Astrocyte (in vitro differentiated cells and primary cell): ENCODE data around the gene MRPS2. TPM values are rescaled to one million over a fixed set of nuclear protein-coding genes. Genes with fewer than 3 reads are reported as not detected.
"Not testable (repeated sequence)": the region's sequence is repeated elsewhere in the genome, so short reads cannot be mapped to it uniquely, and the experiment has no call there.

Experiments
- DNase-seq: peaks from one replicate; pipeline ENCODE4 v3.0.0-alpha.2; 2010; ENCODE audit warnings: low read depth
- FAIRE-seq: peaks from 2 replicates; lab custom pipeline; 2011; peaks lifted over from hg19 to GRCh38; lab: Jason Lieb, UNC
- H2AFZ ChIP-seq: 2 replicates; pipeline ENCODE4 v1.6.0; 2012; ENCODE audit warnings: low read depth, low read length, inconsistent platforms
- H3K27ac ChIP-seq: 2 replicates; pipeline ENCODE4 v1.5.1; 2011; ENCODE audit warnings: low read depth, low read length, inconsistent platforms
- H3K27me3 ChIP-seq: 2 replicates; pipeline ENCODE4 v1.6.0; 2011; ENCODE audit warnings: low read length, inconsistent platforms; ENCODE audit not compliant: insufficient read depth
- H3K36me3 ChIP-seq: 2 replicates; pipeline ENCODE4 v1.5.1; 2011; ENCODE audit warnings: low read length, inconsistent platforms; ENCODE audit not compliant: insufficient read depth
- H3K4me1 ChIP-seq: 2 replicates; pipeline ENCODE4 v1.5.1; 2011; ENCODE audit warnings: low read length, inconsistent platforms; ENCODE audit not compliant: insufficient read depth
- H3K4me2 ChIP-seq: 2 replicates; pipeline ENCODE4 v1.6.0; 2012; ENCODE audit warnings: low read length, inconsistent platforms
- H3K4me3 ChIP-seq: 2 replicates; pipeline ENCODE4 v1.5.1; 2011; ENCODE audit warnings: low read depth, mild to moderate bottlenecking, low read length, inconsistent platforms; ENCODE audit not compliant: insufficient read depth
- H3K79me2 ChIP-seq: 2 replicates; pipeline ENCODE4 v1.6.0; 2012; ENCODE audit warnings: mild to moderate bottlenecking, low read length, inconsistent platforms; ENCODE audit not compliant: insufficient read depth
- H3K9ac ChIP-seq: 2 replicates; pipeline ENCODE4 v1.6.0; 2012; ENCODE audit warnings: mild to moderate bottlenecking, low read length, inconsistent platforms
- H3K9me3 ChIP-seq: 2 replicates; pipeline ENCODE4 v1.5.1; 2012; ENCODE audit warnings: low read depth, mild to moderate bottlenecking, low read length, inconsistent platforms; ENCODE audit not compliant: insufficient read depth
- H4K20me1 ChIP-seq: 2 replicates; pipeline ENCODE4 v1.6.0; 2012; ENCODE audit warnings: low read length, inconsistent platforms; ENCODE audit not compliant: insufficient read depth
- H3K27ac Mint-ChIP-seq: one replicate; pipeline ENCODE4 v1.8.0; 2021; ENCODE audit warnings: mild to moderate bottlenecking, mixed read lengths; ENCODE audit not compliant: unreplicated experiment
- H3K27me3 Mint-ChIP-seq: one replicate; pipeline ENCODE4 v1.8.0; 2021; ENCODE audit warnings: low read depth, mixed read lengths; ENCODE audit not compliant: unreplicated experiment
- H3K36me3 Mint-ChIP-seq: one replicate; pipeline ENCODE4 v1.8.0; 2021; ENCODE audit warnings: low read depth, mixed read lengths; ENCODE audit not compliant: unreplicated experiment
- H3K4me1 Mint-ChIP-seq: one replicate; pipeline ENCODE4 v1.8.0; 2021; ENCODE audit warnings: low read depth, mixed read lengths; ENCODE audit not compliant: unreplicated experiment
- H3K4me3 Mint-ChIP-seq: one replicate; pipeline ENCODE4 v1.8.0; 2021; ENCODE audit warnings: mild to moderate bottlenecking, moderate library complexity, mixed read lengths; ENCODE audit not compliant: unreplicated experiment
- H3K9me3 Mint-ChIP-seq: one replicate; pipeline ENCODE4 v1.8.0; 2021; ENCODE audit warnings: mild to moderate bottlenecking, mixed read lengths; ENCODE audit not compliant: unreplicated experiment
- EZH2 ChIP-seq: IDR thresholded peaks from 2 replicates; pipeline ENCODE4 v1.6.1; 2012; ENCODE audit warnings: mild to moderate bottlenecking, low read length, inconsistent platforms; ENCODE audit not compliant: insufficient read depth
- total RNA-seq: library from RNA; stranded (reverse); gene quantifications from 2 replicates; pipeline ENCODE4 v1.2.1, GENCODE V29; 2021
- TF ChIP-seq, protein P1 (sequence below): IDR thresholded peaks from 2 replicates; pipeline ENCODE4 v1.5.1; 2011; ENCODE audit warnings: low read depth, mild to moderate bottlenecking, inconsistent platforms, low read length, moderate library complexity; ENCODE audit not compliant: insufficient read depth

The MRPS2 gene
- total RNA-seq, 1 donor from 2014 or later: 38.6 TPM

- DNase-seq: no peak
- Histone ChIP-seq H4K20me1 (no peaks in the 10 kb centered on the region), H3K27ac (no peak overlapping the region), H3K79me2 (no peaks in the 10 kb centered on the region), H3K9ac (no peak overlapping the region), H3K4me3 (no peak overlapping the region), H2AFZ (no peak overlapping the region), H3K36me3 (no peaks in the 10 kb centered on the region), H3K9me3 (no peaks in the 10 kb centered on the region), H3K27me3 (no peaks in the 10 kb centered on the region), H3K4me2 (no peak overlapping the region), H3K4me1 (no peaks in the 10 kb centered on the region)
- Mint-ChIP-seq H3K4me1 (no peaks in the 10 kb centered on the region), H3K27me3 (peaks cover 1% of the 10 kb centered on the region), H3K4me3 (no peak overlapping the region), H3K9me3 (peaks cover 7% of the 10 kb centered on the region), H3K36me3 (peaks cover 2% of the 10 kb centered on the region), H3K27ac (no peak overlapping the region)
- no peak for FAIRE-seq
- TF ChIP-seq EZH2: no peak
- TF ChIP-seq, protein P1, sequence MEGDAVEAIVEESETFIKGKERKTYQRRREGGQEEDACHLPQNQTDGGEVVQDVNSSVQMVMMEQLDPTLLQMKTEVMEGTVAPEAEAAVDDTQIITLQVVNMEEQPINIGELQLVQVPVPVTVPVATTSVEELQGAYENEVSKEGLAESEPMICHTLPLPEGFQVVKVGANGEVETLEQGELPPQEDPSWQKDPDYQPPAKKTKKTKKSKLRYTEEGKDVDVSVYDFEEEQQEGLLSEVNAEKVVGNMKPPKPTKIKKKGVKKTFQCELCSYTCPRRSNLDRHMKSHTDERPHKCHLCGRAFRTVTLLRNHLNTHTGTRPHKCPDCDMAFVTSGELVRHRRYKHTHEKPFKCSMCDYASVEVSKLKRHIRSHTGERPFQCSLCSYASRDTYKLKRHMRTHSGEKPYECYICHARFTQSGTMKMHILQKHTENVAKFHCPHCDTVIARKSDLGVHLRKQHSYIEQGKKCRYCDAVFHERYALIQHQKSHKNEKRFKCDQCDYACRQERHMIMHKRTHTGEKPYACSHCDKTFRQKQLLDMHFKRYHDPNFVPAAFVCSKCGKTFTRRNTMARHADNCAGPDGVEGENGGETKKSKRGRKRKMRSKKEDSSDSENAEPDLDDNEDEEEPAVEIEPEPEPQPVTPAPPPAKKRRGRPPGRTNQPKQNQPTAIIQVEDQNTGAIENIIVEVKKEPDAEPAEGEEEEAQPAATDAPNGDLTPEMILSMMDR: no peak
Measured at GRCh38 chr9:135513351-135513846, 12.9 kb downstream of the MRPS2 start.

DNA sequence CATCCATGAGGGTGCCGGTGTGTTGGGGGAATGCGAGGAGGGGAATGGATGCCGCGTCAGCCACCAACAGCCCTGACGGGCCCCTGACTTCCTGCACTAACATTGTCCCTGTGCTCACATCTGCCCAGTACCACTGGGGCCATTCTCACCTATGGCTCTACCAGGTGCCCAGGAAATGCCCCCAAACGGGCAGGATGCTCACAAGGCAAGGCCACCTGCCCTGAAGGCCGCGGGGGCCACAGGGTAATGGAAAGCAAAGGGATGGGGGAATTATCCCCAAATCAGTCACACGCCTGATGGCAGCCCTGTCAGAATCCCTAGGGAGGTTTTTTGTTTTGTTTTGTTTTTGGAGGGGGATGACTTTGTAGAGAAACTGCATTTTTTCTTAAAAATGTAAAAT lies 13.4 kb downstream of the MRPS2 start:
- H3K27ac Mint-ChIP-seq, FAIRE-seq, H3K9me3 ChIP-seq, H3K9me3 Mint-ChIP-seq, H2AFZ ChIP-seq, H3K79me2 ChIP-seq, H3K4me1 Mint-ChIP-seq, H3K27me3 Mint-ChIP-seq, H3K4me3 Mint-ChIP-seq, H3K27ac ChIP-seq, DNase-seq, H3K36me3 ChIP-seq, H4K20me1 ChIP-seq, H3K4me1 ChIP-seq, H3K36me3 Mint-ChIP-seq, H3K4me2 ChIP-seq, H3K4me3 ChIP-seq, H3K27me3 ChIP-seq, H3K9ac ChIP-seq: not testable (repeated sequence)

DNA sequence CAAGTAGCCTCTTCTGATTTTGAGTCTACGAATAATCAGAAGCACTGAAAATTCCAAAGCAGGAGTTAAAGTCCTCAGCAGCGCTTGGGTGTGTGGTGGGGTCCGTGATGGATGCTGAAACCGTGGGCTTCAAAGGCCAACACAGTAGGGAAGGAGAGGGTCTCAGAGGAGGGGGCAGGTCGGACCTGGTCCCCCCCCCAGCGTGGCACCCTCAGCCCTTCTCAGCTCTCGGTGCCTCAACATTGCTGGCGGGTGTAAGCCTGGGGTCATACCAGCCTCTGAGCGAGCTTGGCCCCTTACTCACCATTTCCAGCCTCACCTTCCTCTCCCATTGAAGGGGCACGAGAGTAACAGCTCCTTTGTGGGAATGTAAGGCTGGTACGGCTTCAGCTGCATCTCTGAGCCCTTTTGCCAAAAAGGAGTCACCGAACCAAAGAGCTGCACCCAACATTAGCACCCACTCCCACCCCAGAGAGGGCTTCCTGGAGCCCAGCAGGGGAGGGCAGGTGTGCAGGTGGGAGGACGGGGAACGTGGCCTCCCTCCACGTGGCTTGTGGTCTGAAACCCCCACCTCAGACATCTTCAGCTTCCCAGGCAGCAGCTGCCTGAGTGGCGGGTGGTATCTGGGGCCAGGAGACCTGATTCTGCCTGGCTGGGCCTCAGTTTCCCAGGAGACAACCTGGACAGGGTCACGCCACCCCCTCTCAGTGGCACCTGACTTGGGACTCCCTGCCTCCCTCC lies 14.0 kb downstream of the MRPS2 start:
- no peak overlapping the region for H3K4me3 ChIP-seq
- H3K36me3 Mint-ChIP-seq: no peaks in the 10 kb centered on the region
- DNase-seq: no peak
- no peaks in the 10 kb centered on the region for H3K9me3 ChIP-seq
- H3K4me1 Mint-ChIP-seq: no peaks in the 10 kb centered on the region
- H3K9ac ChIP-seq: no peak overlapping the region
- no peak overlapping the region for H3K4me3 Mint-ChIP-seq
- peaks cover 1% of the 10 kb centered on the region for H3K27me3 Mint-ChIP-seq
- no peak for FAIRE-seq
- H3K27me3 ChIP-seq: no peaks in the 10 kb centered on the region
- no peak overlapping the region for H3K27ac Mint-ChIP-seq
- no peaks in the 10 kb centered on the region for H4K20me1 ChIP-seq
- no peaks in the 10 kb centered on the region for H3K36me3 ChIP-seq
- peaks cover 1% of the 10 kb centered on the region for H3K9me3 Mint-ChIP-seq
- TF ChIP-seq EZH2: no peak
- TF ChIP-seq, protein P1: no peak
- no peak overlapping the region for H3K4me2 ChIP-seq
- no peaks in the 10 kb centered on the region for H3K4me1 ChIP-seq
- H3K27ac ChIP-seq: no peak overlapping the region
- no peaks in the 10 kb centered on the region for H3K79me2 ChIP-seq
- no peak overlapping the region for H2AFZ ChIP-seq
